ENCODE results near the gene IQCF5.
"Not testable (repeated sequence)": the region's sequence is repeated elsewhere in the genome, so short reads cannot be mapped to it uniquely, and the experiment has no call there.

The IQCF5 gene
- 0 reads per million in 2 donors for total RNA-seq

DNA sequence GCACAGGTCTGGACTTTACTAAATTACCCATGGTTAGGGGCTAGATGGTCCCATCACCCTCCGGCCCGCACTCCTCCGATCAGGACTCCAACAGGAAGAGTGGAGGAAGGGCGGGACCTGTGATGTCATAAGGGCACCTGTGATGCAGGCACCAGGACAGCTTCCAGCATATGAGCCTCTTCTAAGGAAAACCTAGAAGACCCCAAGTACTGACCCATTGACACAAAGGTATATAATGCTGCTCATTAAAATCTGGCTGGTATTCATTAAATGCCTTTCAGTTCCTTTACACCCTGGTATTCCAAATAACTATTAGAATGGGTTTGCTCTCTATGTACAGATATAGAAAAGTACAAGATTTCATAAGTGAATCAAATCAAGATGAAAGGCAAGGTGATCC, at the start of gene IQCF5:
TSS of gene IQCF5 (minus strand) at position 101 of the 400 bp plus-strand sequence. CDS start at position 31, 70 bp downstream.
- no peak for DNase-seq

DNA sequence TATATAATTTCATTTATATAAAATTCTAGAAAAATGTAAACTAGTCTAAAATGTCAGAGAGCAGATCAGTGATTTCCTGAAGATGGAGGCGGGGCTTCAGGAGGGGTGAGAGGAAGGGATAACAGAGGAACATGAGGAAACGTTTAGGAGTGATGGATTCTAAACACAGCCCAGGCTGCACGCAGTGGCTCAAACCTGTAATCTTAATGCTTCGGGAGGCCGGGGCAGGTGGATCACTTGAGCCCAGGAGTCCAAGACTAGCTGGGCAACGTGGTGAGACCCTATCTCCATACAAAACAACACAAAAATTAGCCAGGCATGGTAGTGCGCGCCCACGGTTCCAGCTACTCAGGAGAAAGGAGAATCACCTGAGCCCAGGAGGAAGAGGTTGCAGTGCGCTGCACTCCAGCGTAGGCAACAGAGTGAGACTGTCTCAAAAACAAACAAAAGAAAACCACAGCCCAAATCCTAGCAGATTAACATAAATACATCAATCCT, 45.7 kb upstream of the IQCF5 start:
- DNase-seq: no peak

DNA sequence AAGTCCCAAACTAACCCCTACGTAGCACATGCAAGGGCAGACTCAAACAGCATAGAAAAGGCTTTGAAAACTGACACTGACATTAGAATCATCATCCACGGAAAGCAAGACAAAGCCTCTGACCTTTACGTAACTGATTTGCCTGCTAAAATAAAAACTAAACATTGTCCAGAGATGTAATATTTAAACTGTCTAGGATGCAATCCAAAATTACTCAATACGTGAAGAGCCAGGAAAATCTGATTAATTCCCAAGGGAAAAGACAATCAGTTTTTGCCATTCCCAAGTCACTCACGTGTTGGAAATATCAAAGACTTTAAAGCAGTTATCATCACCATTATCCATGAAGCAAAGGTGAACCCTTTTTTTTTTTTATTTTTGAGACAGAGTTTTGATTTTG, 41.0 kb upstream of the IQCF5 start:
- no peak for DNase-seq

DNA sequence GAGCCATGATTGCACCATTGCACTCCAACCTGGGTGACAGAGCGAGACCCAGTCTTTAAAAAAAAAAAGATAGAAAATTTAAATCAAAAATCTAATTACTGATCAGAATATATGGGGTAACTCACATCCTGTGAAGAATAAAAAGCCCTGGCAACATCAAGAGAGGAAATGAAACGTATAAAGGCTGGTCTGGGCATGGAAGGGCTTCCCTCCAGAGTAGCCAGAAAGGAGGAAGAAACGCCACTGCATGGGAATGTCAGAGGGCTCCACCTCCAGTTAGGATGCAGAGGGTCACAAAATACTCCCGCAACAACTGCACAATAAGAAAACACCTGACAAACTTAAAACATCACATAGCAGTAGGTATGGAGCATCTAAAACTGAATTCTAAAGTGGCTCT, 32.6 kb upstream of the IQCF5 start:
- no peak for DNase-seq

DNA sequence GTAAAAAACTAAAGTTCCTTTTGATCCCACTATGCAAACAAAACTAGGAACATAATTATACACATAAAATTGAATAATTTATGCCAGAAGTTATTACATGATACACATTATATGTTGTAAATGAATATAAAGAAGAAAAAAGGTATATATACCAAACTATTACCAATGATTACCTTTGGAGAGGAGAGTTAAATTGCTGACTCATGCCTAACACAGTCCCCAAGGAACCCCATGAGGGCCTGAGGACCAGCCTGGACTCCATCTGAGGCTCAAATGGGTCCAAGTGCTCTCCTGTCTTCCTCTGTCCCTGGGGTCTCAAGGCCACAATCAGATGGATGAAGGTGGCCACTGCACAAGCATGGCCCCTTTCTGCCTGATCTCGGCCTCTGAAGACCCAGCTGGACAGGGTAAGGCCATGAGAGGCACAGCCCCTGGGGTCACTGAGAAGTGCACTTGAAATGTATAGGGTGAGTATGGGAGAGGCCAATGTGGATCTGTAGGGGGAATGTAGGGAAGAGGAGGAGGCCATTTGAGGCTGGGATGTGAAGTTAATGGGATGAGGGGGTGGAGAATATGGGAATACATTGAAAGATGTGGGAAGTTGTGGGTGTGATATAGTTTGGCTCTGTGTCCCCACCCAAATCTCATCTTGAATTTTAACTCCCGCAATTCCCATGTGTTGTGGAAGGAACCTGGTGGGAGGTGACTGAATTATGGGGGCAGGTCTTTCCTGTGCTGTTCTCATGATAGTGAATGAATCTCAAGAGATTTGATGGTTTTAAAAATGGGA, 28.8 kb upstream of the IQCF5 start:
- DNase-seq: no peak

DNA sequence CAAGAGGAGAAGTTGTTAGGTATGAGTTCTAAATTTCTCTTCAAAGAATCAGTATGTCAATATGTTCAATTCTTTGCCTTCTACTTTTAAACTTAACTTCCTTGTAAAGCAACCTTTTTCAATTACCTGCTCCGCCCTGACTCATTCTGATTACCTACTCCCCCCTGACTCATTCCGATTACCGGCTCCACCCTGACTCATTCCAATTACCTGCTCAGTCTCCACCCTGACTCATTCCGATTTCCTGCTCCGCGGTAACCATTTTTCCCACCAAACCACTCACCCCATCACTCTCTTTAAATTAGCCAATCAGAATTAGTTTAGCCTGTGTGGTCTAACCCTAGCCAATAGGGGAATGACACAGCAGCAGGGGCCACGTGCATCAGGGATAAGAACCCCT, 27.0 kb upstream of the IQCF5 start:
- peak in 2 of 5 experiments; percentile 9 to 73 for DNase-seq

DNA sequence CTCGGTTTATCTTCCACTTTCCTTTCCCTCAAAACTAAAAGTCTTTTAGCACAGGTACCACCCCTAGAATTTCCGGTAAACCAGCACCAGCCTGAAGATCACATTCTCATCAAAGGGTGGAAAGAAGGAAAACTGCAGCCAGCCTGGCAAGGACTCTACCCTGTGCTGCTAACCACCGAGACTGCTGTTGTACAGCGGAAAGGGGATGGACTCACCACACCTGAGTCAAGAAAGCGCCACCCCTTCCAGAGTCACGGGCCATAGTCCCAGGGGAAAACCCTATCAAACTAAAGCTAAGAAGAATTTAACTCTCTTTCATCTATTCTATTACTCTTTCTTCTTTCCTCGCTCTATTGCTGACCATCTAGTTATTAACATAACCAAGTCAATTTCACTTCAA, 24.6 kb upstream of the IQCF5 start:
- DNase-seq: not testable (repeated sequence)

DNA sequence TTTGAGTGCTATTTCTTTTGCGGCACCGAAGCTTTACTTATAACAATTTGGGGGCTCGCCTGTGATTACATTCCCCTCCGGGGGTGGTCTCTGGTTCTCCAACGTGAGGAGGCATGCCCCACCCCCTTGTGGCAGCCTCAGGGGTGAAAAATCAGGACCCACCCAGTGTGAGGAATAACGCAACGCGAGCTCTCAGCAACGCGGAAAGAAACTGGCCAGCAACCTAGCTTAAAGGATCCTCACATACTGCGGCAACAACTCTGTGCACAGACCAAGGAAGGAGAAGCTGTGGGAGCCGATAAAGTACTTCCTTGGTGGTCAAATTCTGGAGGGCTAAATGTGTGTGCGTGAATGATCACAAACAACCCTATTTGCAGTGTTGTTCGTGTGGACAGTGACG, 22.0 kb upstream of the IQCF5 start:
- DNase-seq: no peak

DNA sequence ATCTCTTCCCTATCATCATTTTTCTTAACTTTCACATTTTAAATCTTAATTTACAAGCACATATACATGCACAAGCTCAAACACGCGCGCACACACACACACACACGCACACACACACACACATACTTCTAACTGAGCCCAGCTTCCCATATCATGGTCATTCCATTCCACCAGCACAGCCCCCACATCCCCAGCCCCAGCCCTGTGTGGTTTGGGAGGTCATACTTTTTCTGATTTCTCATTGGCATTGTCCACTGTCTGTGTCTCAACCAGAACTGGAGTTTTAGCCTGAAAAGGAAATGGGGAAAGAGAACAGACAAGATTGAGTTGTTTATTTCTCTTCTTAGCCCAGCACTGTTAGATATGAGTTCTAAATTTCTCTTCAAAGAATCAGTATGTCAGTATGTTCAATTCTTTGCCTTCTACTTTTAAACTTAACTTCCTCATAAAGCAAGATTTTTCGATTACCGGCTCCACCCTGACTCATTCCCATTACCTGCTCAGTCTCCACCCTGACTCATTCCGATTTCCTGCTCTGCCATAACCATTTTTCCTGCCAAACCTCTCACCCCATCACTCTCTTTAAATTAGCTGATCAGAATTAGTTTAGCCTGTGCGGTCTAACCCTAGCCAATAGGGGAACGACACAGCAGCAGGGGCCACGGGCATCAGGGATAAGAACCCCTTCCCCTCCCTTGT, 21.4 kb upstream of the IQCF5 start:
- no peak for DNase-seq

DNA sequence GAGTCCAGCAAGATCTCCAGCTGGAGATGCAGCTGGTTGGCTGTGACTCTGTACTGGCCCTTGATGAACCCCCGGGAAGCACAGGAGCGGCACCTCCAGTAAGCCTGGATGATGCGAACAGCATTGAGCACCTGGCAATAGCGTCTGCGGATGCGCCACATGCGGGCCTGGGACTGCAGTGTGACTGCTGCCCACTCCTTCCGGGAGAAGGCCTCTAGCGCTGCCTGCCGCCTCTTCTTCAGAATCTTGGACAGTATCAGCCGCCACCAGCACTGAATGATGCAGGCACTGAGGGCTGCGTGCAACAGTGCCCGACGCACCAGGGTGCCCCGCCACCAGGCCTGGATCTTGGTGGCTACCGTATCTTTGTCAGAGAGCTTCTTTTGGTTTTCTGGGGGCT, 19.5 kb upstream of the IQCF5 start:
- DNase-seq: no peak

DNA sequence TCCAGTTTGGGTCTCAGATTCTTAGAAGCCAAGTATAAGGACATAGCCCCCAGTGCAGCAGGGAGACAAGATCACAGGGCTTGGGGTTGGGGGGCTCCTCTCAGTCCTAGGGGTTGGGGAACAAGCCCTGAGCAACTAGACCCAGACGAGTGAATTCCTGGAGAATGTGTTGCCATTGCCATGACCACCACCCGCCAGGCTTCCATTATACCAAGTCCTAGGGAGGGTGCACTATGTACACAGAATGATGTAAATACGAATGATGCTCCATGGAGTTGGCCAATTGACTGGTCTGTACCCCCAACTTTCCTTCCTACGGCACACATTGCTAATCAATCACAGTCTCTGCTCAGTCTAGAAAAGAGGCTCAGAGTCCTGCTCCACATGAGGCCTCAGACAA, 19.0 kb upstream of the IQCF5 start:
- DNase-seq: no peak

DNA sequence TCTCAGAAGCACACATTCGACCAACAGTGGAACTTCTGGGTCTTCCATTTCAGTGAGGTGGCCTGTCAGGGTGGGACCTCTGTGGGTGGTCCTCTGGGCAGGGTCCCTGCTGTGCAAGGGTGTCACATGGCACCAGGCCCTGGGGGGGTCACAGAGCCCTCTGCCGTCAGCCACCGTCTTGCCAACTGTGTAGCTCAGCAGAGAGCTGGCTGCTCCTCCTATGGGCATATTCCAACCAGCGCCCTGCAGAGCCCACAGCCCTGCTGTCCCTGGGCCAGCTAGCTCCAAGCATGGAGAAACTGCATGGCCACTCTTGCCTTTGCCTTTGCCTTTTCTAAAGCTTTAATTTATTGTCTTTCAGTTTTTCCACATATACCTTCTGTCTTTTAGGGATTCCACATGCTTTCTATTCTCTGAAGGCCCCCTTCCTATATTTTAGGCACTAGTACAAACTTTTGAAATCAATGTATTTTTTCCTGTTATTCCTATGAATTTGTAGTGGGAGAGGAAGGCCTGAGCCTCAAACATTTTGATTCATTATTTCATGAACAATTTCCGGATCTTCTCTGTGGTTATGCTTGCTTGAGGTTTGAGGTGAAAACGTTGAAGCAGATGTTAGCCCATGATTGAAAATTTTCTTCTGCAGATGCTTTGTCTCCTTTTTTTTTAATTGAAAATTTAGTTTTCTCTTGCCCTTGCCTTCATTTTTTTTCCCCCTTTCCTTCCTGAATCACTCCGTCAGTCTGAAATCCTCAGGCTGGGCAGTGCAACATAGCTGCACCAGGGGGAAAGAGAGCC, 16.0 kb upstream of the IQCF5 start:
- peak in 1 of 5 experiments; percentile 48 for DNase-seq

DNA sequence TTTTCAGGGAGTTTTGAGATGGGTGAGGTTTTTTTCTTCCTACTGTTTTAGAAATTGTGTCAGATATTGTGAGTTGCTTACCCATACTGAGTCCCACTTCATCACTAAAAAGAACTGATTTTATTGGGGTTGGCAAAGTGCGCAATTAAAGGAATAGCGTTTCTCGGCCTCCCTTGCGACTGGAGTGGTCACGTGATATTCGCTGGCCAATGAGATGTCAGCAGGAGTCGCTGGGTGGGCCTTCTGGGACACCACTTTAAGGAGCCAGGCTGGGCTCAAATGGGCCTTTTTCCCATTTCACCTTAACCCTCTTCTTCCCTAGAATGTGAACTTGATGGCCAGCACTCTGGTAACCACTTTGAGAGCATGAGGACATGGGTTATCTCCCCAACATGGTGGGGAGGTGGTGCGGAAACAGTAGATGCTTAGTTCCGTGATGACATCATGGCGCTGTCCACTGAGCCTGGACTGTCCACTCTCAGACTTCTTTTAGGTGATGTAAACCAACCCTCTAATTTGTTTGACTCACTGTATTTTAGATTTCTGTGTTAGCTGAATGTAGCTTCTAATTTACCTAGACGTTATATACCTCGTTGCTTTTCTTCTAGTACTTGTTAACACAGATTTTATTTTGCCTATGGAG, 13.2 kb upstream of the IQCF5 start:
- DNase-seq: no peak

DNA sequence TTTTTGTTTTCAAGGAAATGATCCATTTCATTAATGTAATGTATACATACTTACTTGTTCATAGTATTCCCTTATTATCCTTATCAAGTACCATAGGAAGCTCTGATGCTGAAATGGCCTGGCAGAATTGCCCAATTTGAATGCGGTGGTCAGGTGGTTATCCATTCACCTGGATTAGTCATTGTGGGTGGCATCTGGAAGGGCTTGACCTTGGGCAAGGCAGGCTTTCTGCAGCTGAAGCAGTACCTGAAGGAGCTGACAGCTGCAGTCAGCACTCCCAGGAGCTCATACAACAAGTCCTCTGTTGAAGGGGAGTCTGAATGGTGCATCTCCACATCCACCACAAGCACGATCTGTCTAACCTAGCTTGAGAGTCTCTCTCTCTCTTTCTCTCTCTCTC, 12.2 kb upstream of the IQCF5 start:
- DNase-seq: no peak

DNA sequence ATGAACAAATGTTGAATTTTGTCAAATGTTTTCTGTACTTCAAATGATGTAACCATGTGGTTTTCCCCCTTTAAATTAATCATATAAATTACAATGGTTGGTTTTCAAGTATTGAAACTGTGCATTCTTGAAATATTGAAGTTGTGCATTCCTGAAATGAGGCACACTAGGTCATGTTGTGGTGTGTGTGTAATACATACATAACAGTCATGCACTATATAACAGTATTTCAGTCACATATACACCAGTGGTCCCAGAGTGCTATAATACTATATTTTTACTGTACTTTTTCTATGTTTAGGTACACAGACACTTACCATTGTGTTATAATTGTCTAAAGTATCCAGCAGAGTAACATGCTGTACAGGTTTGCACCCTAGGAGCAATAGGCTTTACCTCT, 11.0 kb upstream of the IQCF5 start:
- no peak for DNase-seq

DNA sequence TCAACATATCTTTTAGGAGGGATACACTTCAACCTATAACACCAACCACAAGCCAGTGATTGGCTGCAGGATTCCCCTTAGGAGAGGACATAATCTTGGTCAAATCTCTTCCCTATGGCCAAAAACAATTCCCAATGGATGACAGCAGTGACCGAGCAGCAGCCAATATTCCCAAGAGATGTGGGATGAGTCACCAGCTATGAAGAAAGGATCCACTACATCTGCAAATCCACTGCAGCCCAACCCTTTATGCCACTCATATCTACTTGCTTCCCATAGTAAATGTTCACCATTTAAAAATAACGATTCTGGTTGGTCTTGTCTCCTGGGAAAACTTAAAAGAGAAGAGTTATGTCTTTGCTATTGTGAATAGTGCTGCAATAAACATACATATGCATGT, 4.5 kb upstream of the IQCF5 start:
- no peak for DNase-seq

DNA sequence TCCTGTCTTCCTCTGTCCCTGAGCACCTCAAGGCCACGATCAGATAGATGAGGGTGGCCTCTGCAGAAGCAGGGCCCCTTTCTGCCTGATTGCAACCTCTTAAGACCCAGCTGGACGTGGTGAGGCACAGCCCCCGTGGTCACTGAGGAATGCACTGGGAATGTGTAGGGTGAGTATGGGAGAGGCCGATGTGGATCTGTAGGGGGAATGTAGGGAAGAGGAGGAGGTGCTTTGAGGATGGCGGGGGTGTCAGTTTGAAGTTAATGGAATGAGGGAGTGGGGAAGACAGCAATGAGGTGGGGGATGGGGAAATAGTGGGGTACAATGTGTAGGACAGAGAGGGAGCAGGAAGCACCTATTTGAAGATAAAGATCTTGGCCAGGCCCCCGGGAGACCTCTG, 785 bp upstream of the IQCF5 start:
- no peak for DNase-seq

DNA sequence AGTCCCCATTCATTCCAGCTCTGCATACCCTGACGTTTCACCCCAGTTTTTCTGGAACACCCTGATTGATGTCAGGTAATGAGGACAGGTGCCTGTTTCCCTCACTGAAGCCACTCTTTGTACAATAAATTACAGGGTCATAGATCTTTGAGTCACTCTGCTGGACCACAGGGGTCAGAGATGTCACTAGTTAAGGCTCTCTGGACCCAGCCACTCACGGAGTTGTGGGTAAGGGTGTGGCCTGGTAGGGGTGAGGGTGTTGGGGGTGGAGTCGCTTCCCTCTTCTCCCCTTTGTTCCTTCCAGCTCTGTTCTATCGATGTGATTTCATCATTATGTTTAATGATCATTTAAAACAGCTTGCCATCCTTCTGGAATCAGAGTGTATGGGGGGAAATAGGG, 512 bp downstream of the IQCF5 start:
- DNase-seq: no peak

DNA sequence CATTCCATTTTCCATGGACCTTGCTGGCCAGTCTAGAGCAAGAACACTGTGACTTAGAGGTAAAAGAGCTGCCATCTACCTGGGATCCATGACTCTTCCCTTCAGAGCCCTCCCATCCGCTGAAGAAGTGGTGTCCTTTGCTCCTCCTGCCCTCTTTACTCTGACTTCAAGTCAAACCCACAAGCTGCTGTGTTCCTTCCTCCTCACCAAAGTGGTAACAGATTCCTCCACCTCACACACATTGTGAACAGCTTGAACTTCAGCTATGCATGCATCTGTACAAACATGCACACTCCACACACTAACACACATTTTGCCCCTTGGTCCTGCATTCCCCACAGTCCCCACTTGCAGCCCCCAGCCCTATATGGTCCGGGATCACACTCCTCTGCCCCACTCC, 990 bp downstream of the IQCF5 start:
- DNase-seq: no peak

DNA sequence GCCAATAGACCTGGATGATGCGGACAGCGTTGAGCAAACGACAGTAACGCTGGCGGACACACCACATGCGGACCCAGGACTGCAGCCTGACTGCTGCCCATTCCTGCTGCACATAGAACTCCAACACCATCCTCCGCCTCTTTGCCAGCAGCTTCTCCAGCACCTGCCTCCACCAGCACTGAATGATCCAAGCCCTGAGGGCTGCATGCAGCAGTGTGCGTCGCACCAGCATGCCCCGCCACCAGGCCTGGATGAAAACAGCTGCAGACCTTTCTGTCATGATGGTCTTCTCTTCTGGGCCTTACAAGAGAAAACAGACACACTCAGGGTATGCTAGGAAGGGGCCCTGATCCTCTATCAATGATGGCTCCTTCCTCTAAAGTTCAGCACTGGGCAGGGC, 1.5 kb downstream of the IQCF5 start:
- DNase-seq: no peak

DNA sequence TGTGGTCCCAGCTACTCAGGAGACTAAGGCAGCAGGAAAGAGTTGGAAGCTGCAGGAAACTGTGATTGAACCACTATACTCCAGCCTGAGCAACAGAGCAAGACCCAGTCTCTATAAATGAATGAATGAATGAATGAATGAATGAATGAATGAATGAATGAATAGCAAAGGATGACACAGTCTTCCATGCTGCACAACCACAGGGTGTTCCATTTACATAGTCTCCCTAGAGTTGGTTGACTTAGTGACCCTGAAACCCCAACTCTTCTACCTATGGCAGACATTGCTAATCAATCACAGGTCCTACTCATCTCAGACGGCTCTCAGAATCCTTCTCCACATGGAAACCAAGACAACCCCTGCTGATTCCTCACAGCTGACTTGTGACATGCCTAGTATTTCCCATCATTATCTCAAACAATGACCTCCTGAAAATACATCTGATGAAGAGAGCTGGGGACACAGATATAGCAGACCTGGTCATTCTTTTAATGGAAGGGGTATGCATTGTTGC, 2.1 kb downstream of the IQCF5 start:
- DNase-seq: no peak

DNA sequence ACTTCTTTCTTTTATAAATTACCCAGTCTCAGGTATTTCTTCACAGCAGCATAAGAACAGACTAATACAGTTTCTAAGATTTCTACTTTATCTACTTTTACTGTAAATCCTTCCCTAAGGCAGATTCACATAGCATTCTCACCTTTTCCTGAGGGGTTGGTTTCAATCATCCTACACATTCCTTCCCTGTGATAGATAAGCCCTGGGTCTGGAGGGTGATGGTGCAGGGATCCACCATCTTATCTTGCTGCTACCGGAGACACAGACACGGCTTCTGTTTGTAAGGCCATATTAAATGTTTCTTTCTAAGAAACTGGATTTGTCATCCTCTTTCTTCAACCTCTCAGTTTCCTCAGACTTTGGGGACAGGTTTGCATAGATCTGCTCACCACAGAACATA, 6.1 kb downstream of the IQCF5 start:
- DNase-seq: no peak

DNA sequence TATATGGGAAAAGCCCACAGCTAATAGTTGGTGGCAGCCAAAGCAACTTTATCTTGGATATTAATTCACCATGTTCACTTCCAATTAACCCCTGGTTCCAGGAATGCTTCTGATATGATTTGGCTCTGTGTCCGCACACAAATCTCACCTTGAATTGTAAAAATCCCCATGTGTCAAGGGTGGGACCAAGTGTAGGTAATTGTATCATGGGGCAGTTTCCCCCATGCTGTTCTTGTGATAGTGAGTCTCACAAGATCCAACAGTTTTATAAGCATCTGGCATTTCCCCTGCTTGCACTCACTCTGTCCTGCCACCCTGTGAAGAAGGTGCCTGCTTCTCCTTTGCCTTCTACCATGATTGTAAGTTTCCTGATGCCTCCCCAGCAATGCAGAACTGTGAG, 6.5 kb downstream of the IQCF5 start:
- DNase-seq: not testable (repeated sequence)

All from T-helper 2 cell (primary cell).